Measurements from ENCODE around the gene C4orf50. TPM values are rescaled to one million over a fixed set of nuclear protein-coding genes. Genes with fewer than 3 reads are reported as not detected.
"Not testable (repeated sequence)": the region's sequence is repeated elsewhere in the genome, so short reads cannot be mapped to it uniquely, and the experiment has no call there.

C4orf50 gene
- total RNA-seq, 1 donor from 2014 or later = 0.05 TPM

DNA sequence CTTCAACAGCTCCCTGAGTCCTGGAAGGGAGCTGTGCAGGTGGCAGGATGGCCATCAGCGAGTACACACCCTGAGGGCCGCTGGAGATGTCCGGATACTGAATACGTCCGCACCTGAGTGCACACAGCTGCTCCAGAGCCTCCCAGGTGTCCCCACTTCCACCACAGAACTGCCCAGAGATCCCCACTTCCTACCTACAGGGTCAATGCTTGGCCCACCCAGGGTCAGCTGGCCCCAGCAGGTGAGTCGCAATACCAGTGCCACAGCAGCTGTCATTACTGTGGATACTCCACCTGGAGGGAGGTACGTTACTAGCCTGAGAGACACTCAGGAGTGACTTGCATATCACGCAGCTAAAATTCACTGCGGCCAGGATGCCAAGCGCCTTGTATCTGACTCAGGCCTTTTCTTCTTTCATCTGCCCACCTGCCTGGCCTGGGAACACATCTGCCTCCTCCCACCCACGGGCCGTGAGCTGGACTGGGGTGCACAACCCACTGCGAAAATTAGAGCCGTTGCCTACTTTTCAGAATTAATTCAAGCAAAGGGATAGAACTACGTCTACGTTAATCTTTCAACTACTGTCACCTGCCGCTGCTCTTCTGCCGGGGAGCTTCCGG lies 9.4 kb downstream of the C4orf50 start:
- no peaks in the 10 kb centered on the region for H3K9me3 Mint-ChIP-seq (ENCODE audit: unreplicated experiment)

DNA sequence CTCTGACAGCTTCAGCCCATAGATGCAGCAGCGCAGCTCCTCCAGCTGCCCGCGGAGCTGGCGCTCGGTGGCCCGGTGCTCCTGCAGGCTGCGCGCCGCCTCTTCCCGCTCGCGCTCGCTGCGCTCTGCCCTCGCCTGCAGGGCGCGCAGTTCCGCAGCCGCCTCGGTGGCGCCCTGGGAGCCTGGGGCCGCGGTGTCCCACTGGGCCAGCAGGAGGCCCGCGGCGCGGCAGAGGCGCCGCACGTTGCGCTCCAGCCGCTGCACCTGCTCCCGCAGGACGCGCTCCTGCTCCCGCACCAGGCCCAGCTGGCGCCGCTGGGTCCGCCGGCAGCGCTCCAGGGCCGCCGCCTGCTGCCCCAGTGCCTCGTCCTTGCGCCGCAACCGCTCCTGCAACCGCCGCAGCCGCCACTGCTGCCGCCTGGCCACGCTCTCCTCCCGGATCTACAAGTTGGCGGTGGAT lies 10.1 kb downstream of the C4orf50 start:
- no peak overlapping the region for H3K4me3 Mint-ChIP-seq (ENCODE audit: unreplicated experiment)
- peaks cover 10% of the 10 kb centered on the region for H3K4me1 Mint-ChIP-seq (ENCODE audit: unreplicated experiment)
- peaks cover 17% of the 10 kb centered on the region for H3K27me3 Mint-ChIP-seq (ENCODE audit: unreplicated experiment)

More for the DNA sequence above, 9.4 kb downstream of the C4orf50 start:
- H3K36me3 Mint-ChIP-seq (ENCODE audit: low read depth, unreplicated experiment) = no peaks in the 10 kb centered on the region
- no peak overlapping the region for H3K4me3 Mint-ChIP-seq (ENCODE audit: unreplicated experiment)
- H3K27me3 Mint-ChIP-seq (ENCODE audit: unreplicated experiment) = peaks cover 17% of the 10 kb centered on the region
- H3K4me1 Mint-ChIP-seq (ENCODE audit: unreplicated experiment) = peaks cover 10% of the 10 kb centered on the region
- TF ChIP-seq CTCF (IDR thresholded peaks at IDR 0.05; ENCODE audit: unreplicated experiment) = no peak
- no peak overlapping the region for H3K27ac Mint-ChIP-seq (ENCODE audit: unreplicated experiment)
- no peak for DNase-seq (ENCODE audit: low spot score)

DNA sequence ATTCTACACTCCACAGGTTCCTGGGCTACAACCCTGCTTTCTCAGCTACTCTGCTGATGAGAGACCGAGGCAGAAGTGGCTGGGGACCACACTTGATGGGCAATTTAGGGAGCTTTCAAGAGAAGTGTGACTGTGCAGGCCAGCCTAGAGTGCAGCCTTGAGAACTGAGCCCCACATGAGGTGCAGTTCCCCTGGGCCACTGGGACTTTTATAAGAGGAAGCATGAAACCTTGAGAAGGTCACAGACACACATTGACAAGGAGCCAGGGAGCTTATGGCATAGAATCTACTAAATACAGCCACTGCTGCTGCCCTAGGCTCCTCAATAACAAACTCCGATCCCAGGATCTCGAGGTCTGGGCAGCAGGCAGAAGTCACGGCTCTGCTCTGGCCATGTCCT lies 13.1 kb downstream of the C4orf50 start:
- H3K27me3 Mint-ChIP-seq (ENCODE audit: unreplicated experiment) = peaks cover 16% of the 10 kb centered on the region
- H3K36me3 Mint-ChIP-seq (ENCODE audit: low read depth, unreplicated experiment) = no peaks in the 10 kb centered on the region
- peaks cover 4% of the 10 kb centered on the region for H3K4me1 Mint-ChIP-seq (ENCODE audit: unreplicated experiment)
- no peak for TF ChIP-seq CTCF (IDR thresholded peaks at IDR 0.05; ENCODE audit: unreplicated experiment)
- no peak for DNase-seq (ENCODE audit: low spot score)
- H3K4me3 Mint-ChIP-seq (ENCODE audit: unreplicated experiment) = no peak overlapping the region
- H3K9me3 Mint-ChIP-seq (ENCODE audit: unreplicated experiment) = no peaks in the 10 kb centered on the region
- H3K27ac Mint-ChIP-seq (ENCODE audit: unreplicated experiment) = no peak overlapping the region

More for the DNA sequence above, 10.1 kb downstream of the C4orf50 start:
- no peak overlapping the region for H3K27ac Mint-ChIP-seq (ENCODE audit: unreplicated experiment)
- peak; percentile 24 for TF ChIP-seq CTCF (IDR thresholded peaks at IDR 0.05; ENCODE audit: unreplicated experiment)
- H3K36me3 Mint-ChIP-seq (ENCODE audit: low read depth, unreplicated experiment) = no peaks in the 10 kb centered on the region
- DNase-seq (ENCODE audit: low spot score) = peak; percentile 70
- no peaks in the 10 kb centered on the region for H3K9me3 Mint-ChIP-seq (ENCODE audit: unreplicated experiment)

- not testable (repeated sequence) for H3K36me3 Mint-ChIP-seq (ENCODE audit: low read depth, unreplicated experiment); DNase-seq (ENCODE audit: low spot score); H3K9me3 Mint-ChIP-seq (ENCODE audit: unreplicated experiment); H3K27ac Mint-ChIP-seq (ENCODE audit: unreplicated experiment); H3K4me1 Mint-ChIP-seq (ENCODE audit: unreplicated experiment); H3K4me3 Mint-ChIP-seq (ENCODE audit: unreplicated experiment)
- H3K27me3 Mint-ChIP-seq (ENCODE audit: unreplicated experiment) = peaks cover 14% of the 10 kb centered on the region
Observed at GRCh38 chr4:6003485-6003884, 14.7 kb downstream of the C4orf50 start.

DNA sequence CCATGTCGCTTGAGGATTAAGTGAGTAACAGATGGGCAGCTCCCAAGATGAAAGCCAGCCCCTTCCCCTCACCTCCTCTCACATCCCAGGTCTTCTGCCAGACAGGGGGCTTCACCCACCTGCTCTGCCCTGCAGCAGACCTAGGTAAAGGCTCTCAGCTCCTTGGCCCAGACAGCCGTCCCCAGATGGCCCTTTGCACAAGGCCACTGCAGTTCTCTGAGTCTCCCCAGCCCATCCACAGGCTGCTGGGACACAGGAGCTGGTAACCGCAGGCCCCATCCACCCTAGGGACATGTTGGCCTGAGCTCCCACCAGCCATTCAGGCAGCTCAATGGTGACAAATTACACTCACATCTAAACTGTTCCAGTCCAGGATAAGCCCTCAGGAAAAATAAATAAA lies 15.3 kb downstream of the C4orf50 start:
- no peak overlapping the region for H3K4me3 Mint-ChIP-seq (ENCODE audit: unreplicated experiment)
- H3K27me3 Mint-ChIP-seq (ENCODE audit: unreplicated experiment) = peaks cover 12% of the 10 kb centered on the region
- TF ChIP-seq CTCF (IDR thresholded peaks at IDR 0.05; ENCODE audit: unreplicated experiment) = no peak
- H3K4me1 Mint-ChIP-seq (ENCODE audit: unreplicated experiment) = peaks cover 7% of the 10 kb centered on the region
- H3K27ac Mint-ChIP-seq (ENCODE audit: unreplicated experiment) = no peak overlapping the region
- no peaks in the 10 kb centered on the region for H3K9me3 Mint-ChIP-seq (ENCODE audit: unreplicated experiment)
- H3K36me3 Mint-ChIP-seq (ENCODE audit: low read depth, unreplicated experiment) = no peaks in the 10 kb centered on the region
- DNase-seq (ENCODE audit: low spot score) = no peak
